GM21390 (cell line): ENCODE results near the gene CPED1.

ENCODE experiments used
- ATAC-seq: cut with Tn5 transposase; IDR thresholded peaks from one replicate; pipeline ENCODE4 v1.9.1; 2021; ENCODE audit not compliant: unreplicated experiment

Gene CPED1

GRCh38 chr7:120988591-120989256 lies at the start of gene CPED1:
CPED1 (plus strand) TSS chr7:120988711; CDS start chr7:120989622, 911 bp downstream.
- peak; percentile 58 for ATAC-seq

GRCh38 chr7:120939345-120939744 lies 49.2 kb upstream of the CPED1 start:
- no peak for ATAC-seq

DNA sequence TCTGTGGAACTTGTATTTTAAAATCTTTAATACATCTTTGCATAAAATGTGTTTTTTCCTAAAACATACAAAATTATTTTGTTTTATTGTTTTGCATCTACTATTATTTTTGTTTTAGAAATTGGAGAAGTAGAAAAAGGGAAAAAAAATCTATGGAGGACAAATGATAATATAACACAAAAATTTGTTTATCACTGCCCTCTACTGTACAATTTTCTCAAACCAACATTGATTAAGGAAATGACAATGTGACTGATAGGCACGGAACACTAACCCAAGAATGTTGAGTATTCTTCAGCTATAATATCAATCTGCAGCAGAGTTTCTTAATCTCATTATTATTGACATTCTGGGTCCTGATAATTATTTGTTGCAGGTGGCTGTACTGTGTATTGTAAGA lies 47.4 kb upstream of the CPED1 start:
- peak; percentile 63 for ATAC-seq

GRCh38 chr7:120941856-120942255 lies 46.7 kb upstream of the CPED1 start:
- ATAC-seq = peak; percentile 7

GRCh38 chr7:120942861-120943260 lies 45.6 kb upstream of the CPED1 start:
- no peak for ATAC-seq

GRCh38 chr7:120944826-120945562 lies 43.5 kb upstream of the CPED1 start:
- no peak for ATAC-seq

DNA sequence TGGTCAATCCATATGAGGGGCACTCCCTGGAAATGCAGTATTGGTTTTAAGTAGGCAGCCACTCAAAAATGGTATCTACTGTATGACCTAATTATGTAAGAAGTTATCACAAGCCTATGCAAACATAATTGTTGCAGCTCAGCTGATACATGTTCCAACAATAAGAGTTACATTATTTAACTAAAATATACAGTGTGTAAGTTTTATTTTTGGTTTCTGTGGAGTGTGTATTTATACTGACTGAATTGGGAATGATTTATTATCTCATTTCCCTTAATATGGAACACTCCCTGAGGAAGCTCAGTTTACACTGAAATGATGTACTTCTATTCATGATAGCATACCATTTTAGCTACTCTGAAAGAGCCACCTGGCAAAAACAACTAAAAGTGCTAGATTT lies 40.5 kb upstream of the CPED1 start:
- ATAC-seq = no peak

DNA sequence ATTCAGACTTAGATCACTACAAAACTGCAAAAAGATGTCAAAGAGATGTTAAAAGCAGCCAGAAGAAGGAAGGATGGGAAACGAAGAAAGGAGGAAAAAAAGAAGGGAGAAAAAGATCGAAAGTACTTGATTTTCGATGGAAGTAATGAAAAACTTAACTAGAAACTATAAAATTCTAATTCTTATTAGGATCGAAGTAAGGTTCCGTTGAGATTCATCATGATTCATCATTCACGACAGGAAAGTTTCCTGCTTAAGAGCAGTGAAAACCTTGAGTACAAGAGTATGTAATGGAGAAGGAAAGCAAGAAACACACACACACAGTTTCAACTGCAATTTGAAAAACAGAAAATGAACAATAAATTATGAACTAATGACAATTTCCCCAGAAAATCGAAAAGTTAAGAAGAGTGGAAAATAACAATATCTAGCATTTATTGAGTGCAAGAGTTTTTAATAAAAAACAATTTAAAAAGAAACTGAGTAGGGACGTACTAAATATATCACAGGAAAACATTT lies 39.1 kb upstream of the CPED1 start:
- no peak for ATAC-seq

GRCh38 chr7:120949998-120950538 lies 38.4 kb upstream of the CPED1 start:
- no peak for ATAC-seq

DNA sequence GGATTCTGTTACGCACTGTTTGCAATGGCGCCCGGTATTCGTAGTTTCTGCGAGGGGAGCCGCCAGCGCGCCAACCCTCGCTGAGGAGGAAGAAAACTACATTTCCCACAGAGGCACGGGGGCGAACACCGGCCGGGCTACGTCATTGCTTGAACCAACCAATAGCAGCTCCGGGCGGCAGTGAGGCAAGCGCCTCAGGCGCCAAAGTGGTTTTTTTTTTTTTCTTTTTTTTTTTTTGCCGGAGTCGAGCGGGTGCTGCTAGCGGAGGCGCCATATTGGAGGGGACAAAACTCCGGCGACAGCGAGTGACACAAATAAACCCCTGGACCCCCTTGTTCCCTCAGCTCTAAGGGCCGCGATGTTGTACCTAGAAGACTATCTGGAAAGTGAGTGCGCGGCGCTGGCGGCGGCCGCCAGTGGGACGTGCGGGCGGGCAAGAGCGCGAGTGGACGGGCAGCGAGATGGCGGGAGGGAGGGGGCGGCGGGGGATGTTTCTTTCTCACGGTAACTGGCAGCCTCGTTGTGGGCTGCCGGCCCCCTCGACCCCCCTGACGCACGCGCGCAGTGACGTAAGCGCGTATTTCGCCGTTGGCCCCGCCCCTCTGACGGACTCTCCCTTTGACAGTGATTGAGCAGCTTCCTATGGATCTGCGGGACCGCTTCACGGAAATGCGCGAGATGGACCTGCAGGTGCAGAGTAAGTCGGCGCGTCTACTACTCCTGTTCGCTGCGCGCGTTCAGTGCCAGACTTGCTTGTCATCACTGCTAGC lies 37.8 kb upstream of the CPED1 start, which contains the start of gene ING3:
TSS of gene ING3 (plus strand) at position 239 of the 770 bp plus-strand sequence. CDS start at position 359, 120 bp downstream.
- ATAC-seq = peak; percentile 97

DNA sequence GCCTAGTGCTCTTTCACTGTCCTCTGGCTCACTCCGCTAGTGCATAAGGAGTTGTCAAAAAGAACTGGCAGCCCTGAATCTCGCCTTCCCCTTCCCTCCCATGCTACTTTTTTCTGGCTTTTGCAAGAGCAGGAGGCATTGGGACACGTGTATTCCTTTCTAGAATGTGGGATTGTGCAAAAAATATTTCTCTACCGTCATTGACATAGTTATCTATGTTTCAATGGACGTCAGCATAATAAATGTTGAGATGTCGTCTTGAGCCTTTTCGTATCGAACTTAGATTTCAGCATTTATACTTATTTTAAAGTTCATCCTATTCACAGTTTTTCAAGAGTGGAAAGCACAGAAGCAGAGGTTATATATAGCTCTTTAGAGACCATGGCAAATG lies 37.2 kb upstream of the CPED1 start:
- no peak for ATAC-seq

GRCh38 chr7:120951826-120952225 lies 36.7 kb upstream of the CPED1 start:
- no peak for ATAC-seq

DNA sequence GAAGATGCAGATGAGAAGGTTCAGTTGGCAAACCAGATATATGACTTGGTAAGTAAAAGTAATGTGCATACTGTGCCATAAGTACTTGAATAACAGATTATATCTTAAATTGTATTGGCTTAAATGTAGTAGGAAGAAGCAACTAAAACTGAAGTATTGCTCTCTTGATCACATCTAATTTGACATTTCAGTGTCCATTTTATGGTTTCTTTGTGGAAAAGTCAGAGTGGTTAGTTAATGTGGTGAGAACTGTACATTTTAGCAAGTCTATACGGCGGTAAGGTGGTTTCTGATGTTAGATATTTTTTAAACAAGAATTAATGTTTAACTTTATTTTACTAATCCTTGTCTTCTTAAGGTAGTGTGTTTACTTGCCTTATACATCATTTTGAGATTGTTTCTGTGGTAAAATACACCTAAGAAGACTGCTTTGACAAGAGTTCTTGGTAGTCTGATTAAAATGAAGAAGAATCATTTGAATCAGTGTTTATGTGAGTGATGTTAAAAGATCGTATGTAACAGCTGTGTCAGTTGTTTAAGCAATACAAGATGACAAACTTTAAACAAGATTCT lies 32.8 kb upstream of the CPED1 start:
- no peak for ATAC-seq

DNA sequence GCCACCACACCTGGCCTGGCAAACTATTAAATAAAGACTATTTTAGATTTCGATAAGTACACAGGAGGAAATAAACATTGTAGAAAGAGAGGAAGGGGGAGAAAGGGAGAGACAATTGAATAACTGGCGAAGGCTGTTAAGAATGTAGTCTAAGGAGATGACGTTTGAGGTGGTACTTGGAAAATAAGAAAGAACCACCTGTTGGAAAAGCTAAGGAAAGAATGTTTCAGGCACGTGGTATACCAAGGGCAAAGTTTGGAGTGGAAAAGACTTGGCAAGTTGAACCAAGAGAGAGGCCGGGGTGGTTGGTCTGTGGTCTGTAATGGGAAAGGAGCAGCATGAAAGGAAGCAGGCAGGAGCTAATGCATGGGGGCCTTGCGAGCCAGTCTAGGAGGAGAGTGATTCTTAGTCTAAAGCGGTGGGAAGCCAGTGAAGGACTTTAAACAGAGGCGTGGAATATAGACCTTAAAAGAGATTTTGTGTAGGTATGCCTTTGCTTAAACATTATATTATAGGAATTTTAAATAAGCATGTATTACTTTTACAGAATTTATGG lies 28.5 kb upstream of the CPED1 start:
- ATAC-seq = no peak

GRCh38 chr7:120960714-120961113 lies 27.8 kb upstream of the CPED1 start:
- no peak for ATAC-seq

GRCh38 chr7:120961638-120962173 lies 26.8 kb upstream of the CPED1 start:
- no peak for ATAC-seq

DNA sequence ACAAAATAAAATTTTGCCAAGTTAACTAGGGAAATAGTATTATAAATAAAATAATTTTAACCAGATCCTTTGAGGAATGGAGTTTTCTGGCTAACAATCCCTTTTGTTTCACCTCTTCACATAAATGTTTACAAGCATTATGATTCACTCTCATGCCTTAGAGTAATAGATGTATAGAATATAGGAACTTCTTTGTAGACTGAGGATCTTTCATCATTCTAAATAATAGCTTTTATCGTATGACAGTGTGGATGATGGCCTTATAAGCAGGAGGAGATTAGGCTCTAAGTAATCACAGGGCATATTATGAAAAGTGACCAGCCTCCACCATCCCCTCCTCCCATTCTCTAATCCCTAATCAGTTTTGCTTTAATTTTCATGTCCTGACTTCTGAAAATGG lies 24.4 kb upstream of the CPED1 start:
- no peak for ATAC-seq

DNA sequence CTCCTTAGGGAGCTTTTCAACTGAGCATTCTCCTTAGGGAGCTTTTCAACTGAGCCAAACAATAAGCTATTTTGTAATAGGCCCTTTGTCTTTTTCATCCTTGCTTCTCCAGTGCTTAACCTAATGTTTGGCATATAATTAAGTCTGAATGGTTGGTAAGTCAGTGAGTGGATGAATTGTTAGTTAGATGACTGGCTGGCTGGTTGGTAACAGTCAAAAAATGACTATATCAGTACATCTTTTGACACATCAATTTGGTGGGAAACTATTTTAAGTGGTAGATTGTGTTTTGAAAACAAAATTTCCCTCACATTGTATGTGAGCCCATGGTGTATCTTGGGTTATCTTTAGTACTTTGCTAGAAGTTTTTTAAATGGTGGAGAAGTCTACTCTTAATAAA lies 21.6 kb upstream of the CPED1 start:
- no peak for ATAC-seq

DNA sequence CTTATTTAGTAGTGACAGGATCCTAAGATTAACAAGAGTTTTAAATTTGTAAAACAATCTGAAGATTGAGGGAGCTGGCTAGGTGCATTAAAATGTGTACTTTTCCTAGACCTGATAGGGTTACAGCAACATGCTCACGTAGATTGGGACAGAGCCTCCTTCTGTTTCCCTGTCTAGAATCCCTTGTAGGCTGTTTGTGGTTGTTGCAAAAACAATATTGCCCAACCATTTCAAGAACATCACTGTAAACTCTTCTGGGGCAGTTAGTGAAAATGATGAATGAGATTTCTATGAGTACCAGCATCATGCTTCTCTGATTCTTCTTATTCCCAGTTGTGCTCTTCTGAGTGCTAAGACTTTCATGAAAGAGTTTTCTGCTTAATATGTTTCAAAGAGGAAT lies 14.7 kb upstream of the CPED1 start:
- no peak for ATAC-seq

DNA sequence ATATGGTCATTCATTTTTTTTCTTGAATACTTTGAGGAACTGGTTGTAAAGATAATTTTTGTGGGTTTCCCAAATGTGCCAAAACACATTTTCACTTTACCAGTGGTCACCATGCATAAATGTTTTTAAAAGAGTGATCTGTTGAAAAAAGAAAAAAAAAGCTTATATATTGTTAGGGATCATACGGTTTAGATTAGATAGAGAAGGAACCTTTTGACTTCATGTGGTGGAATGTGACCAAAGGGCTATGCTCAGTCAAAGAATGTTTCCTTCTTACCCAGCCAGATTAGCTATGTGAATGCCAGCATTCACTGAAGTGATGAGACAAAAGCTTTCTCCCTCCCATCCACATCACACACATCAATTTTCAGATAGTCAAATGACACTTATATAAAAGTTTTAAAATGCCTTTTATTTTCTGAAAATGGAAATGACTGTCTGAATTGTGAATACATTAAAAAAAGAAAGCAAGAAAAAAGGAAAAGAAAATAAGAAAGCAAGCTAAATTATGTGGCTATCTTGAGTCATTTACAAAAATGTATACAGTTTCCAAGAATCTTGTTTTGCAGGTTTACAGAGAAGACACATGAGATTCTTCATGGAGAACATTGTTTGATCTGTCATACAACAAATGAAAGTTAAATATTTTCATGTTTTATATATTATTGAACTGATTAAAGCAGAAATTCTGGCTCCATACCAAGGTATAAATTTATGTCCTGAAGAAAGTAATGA lies 8.6 kb upstream of the CPED1 start:
- ATAC-seq = no peak
